Upper lobe of left lung (tissue), 4 donors: ENCODE data around the gene SULT1C2.
"Not testable (repeated sequence)": the region's sequence is repeated elsewhere in the genome, so short reads cannot be mapped to it uniquely, and the experiment has no call there.

Source experiments
- CTCF ChIP-seq, 6 experiments: fragments of 450-650 bp in 4 of 6; fragments of 200-600 bp in 2 of 6; sonication (generic) in 2 of 6; IDR thresholded peaks; one replicate each; pipeline ENCODE4 v1.5.1; 2016 to 2019; ENCODE audit warnings: antibody characterized with exemption in 6 of 6
- POLR2A ChIP-seq, 4 donors: fragments of 450-650 bp; IDR thresholded peaks; one replicate each; pipeline ENCODE4 v1.5.1; 2016 to 2017; ENCODE audit warnings: antibody characterized with exemption in 4 of 4, mild to moderate bottlenecking in 2 of 4

GRCh38 chr2:108284566-108284965, 4.1 kb upstream of the SULT1C2 start:
- not testable (repeated sequence) for TF ChIP-seq CTCF, POLR2A (IDR thresholded peaks at IDR 0.05)
